ENCODE measurements around the gene ZBTB16.

GRCh38 chr11:114156131-114156581, 96.6 kb downstream of the ZBTB16 start:
- TF ChIP-seq POLR2A (IDR thresholded peaks at IDR 0.05) (no peak), EP300 (IDR thresholded peaks at IDR 0.05) (no peak)

Data from sigmoid colon (tissue), 4 donors.